GM12878 (cell line): ENCODE measurements around the gene HEYL. TPM values are rescaled to one million over a fixed set of nuclear protein-coding genes. Genes with fewer than 3 reads are reported as not detected.

ENCODE experiments used
- ATAC-seq: fragments of 200-7000 bp; cut with Tn5 transposase; 3 replicates; pipeline ENCODE4 v1.9.1; 2020; ENCODE audit warnings: mild to moderate bottlenecking, moderate library complexity
- BruUV-seq: library from RNA; stranded (reverse); fragments of 400-500 nt; replicated peaks from 2 replicates; lab custom pipeline; 2021; lab: Mats Ljungman, UMichigan
- CTCF ChIA-PET: fragments of 300-600 bp; sonication (Branson Sonifier 250); formaldehyde crosslinking; extraction: SDS; loops from one replicate; lab custom pipeline; 2021; ENCODE audit warnings: inconsistent platforms; lab: Yijun Ruan, JAX
- POLR2A ChIA-PET: fragments of 350-600 bp; formaldehyde crosslinking; extraction: SDS; loops from one replicate; lab custom pipeline; 2021; ENCODE audit warnings: inconsistent platforms; lab: Charles Lee
- RAD21 ChIA-PET: fragments of 300-600 bp; sonication (Branson Sonifier 250); formaldehyde crosslinking; loops from one replicate; lab custom pipeline; 2023; ENCODE audit warnings: antibody characterized with exemption; ENCODE audit not compliant: unreplicated experiment; lab: Charles Lee
- SMC1A ChIA-PET: fragments of 300-600 bp; sonication (Branson Sonifier 250); formaldehyde crosslinking; loops from one replicate; lab custom pipeline; 2023; ENCODE audit not compliant: unreplicated experiment, uncharacterized antibody; lab: Charles Lee
- DNase-seq: peaks from one replicate; pipeline ENCODE4 v3.0.0-alpha.2; 2011; ENCODE audit warnings: low read depth, low spot score
- FAIRE-seq: peaks from 3 replicates; lab custom pipeline; 2011; peaks lifted over from hg19 to GRCh38; lab: Jason Lieb, UNC
- H2AFZ ChIP-seq: 2 replicates; pipeline ENCODE4 v1.6.0; 2011; ENCODE audit warnings: low read depth, low read length, control low read depth; ENCODE audit not compliant: control insufficient read depth
- H3K27ac ChIP-seq: 2 replicates; pipeline ENCODE4 v1.5.1; 2011; ENCODE audit warnings: control low read depth; ENCODE audit not compliant: control insufficient read depth, insufficient read depth
- H3K27me3 ChIP-seq, 2 experiments: replicated peaks in 1 of 2; 2 replicates each; pipeline versions ENCODE4 v1.6.0 to v1.6.1; 2011; ENCODE audit warnings: low read length in 1 of 2; ENCODE audit not compliant: control insufficient read depth in 2 of 2, insufficient read depth in 2 of 2
- H3K36me3 ChIP-seq, 2 experiments: 2 replicates each; pipeline ENCODE4 v1.5.1; 2011; ENCODE audit warnings: low read length in 1 of 2; ENCODE audit not compliant: control insufficient read depth in 2 of 2, insufficient read depth in 2 of 2
- H3K4me1 ChIP-seq: 2 replicates; pipeline ENCODE4 v1.6.1; 2011; ENCODE audit warnings: mild to moderate bottlenecking, low read length, moderate library complexity, mixed read lengths; ENCODE audit not compliant: control insufficient read depth, insufficient read depth
- H3K4me2 ChIP-seq: 2 replicates; pipeline ENCODE4 v1.6.0; 2011; ENCODE audit warnings: control low read depth; ENCODE audit not compliant: control insufficient read depth, insufficient read depth
- H3K4me3 ChIP-seq: fragments of 200-600 bp; sonication (generic); 2 replicates; pipeline ENCODE4 v1.5.1; 2016
- H3K79me2 ChIP-seq: 2 replicates; pipeline ENCODE4 v1.6.0; 2011; ENCODE audit warnings: low read length; ENCODE audit not compliant: control insufficient read depth, insufficient read depth
- H3K9ac ChIP-seq: 2 replicates; pipeline ENCODE4 v1.8.0; 2011; ENCODE audit warnings: low read length, control low read depth, mixed read lengths; ENCODE audit not compliant: control insufficient read depth, insufficient read depth
- H3K9me3 ChIP-seq: replicated peaks from 3 replicates; pipeline ENCODE4 v1.5.1; 2011; ENCODE audit warnings: mild to moderate bottlenecking, low read length; ENCODE audit not compliant: control insufficient read depth, insufficient read depth
- H4K20me1 ChIP-seq: 2 replicates; pipeline ENCODE4 v1.6.0; 2011; ENCODE audit not compliant: control insufficient read depth, insufficient read depth
- CREM ChIP-seq: IDR thresholded peaks from 2 replicates; pipeline ENCODE4 v1.6.1; 2014; ENCODE audit warnings: antibody characterized with exemption, low read depth
- NFYB ChIP-seq: IDR thresholded peaks from 2 replicates; pipeline ENCODE4 v1.6.1; 2011; ENCODE audit warnings: low read depth, mild to moderate bottlenecking, low read length, improper control_type of control experiment, moderate library complexity; ENCODE audit not compliant: insufficient read depth
- PAX8 ChIP-seq: fragments of 450-650 bp; IDR thresholded peaks from 2 replicates; pipeline ENCODE4 v1.6.1; 2017; ENCODE audit warnings: mild to moderate bottlenecking, moderate library complexity
- RB1 ChIP-seq: fragments of 450-650 bp; formaldehyde crosslinking; IDR thresholded peaks from 2 replicates; pipeline ENCODE4 v1.6.1; 2017; ENCODE audit warnings: mild to moderate bottlenecking, borderline replicate concordance
- RUNX3 ChIP-seq: IDR thresholded peaks from 2 replicates; pipeline ENCODE4 v1.6.1; 2012; ENCODE audit warnings: low read length, inconsistent platforms
- SMAD1 ChIP-seq: fragments of 450-650 bp; IDR thresholded peaks from 2 replicates; pipeline ENCODE4 v1.6.1; 2018; ENCODE audit warnings: mild to moderate bottlenecking, low read depth; ENCODE audit not compliant: partially characterized antibody
- TCF7 ChIP-seq: IDR thresholded peaks from 2 replicates; pipeline ENCODE4 v1.6.1; 2014; ENCODE audit warnings: antibody characterized with exemption, borderline replicate concordance
- YY1 ChIP-seq: IDR thresholded peaks from 2 replicates; pipeline ENCODE4 v1.6.1; 2011; ENCODE audit warnings: low read depth, mild to moderate bottlenecking, low read length
- WGBS: methylation state at CpG from one replicate; pipeline ENCODE4 v1.1.6; 2016; ENCODE audit warnings: low lambda C conversion rate; ENCODE audit not compliant: insufficient replicate concordance, insufficient coverage; ENCODE audit errors: missing lambda C conversion rate; 5-methylcytosine and 5-hydroxymethylcytosine counted together
- in situ Hi-C: fragments of 300-500 bp; cut with MboI; formaldehyde crosslinking; loops from 9 replicates; pipeline ENCODE4 v1.14.3; 2018; ENCODE audit warnings: mixed read lengths
- intact Hi-C: fragments of 100-400 bp; cut with micrococcal nuclease; formaldehyde crosslinking; loops from one replicate; pipeline ENCODE4 v1.14.2; 2022; ENCODE audit not compliant: unreplicated experiment
- polyA plus RNA-seq, 11 experiments: library from polyadenylated mRNA; depleted of rRNA in 4 of 11; unstranded in 6 of 11; stranded (reverse) in 5 of 11; fragments of >200 nt; fragmentation: Nextera tagmentation in 4 of 11; fragmentation: Illumina TruSeq in 1 of 11; extraction: Ambion mirVana in 4 of 11; extraction: Trizol in 1 of 11; gene quantifications; 1 replicate in 1 of 11; 2 replicates in 10 of 11; pipeline versions ENCODE4 v1.2.1 to v1.2.3, GENCODE V29; 2011 to 2016; ENCODE audit warnings: inconsistent platforms in 2 of 11, missing spikeins in 2 of 11, low read depth in 1 of 11
- total RNA-seq, 4 experiments: library from RNA; depleted of rRNA in 3 of 4; stranded (reverse); fragments of >200 nt in 3 of 4; fragmentation: Illumina TruSeq in 1 of 4; extraction: Trizol in 1 of 4; gene quantifications; 2 replicates each; pipeline versions ENCODE4 v1.2.1 to v1.2.3, GENCODE V29; 2013 to 2021
- TF ChIP-seq, protein P1 (sequence below): IDR thresholded peaks from 2 replicates; pipeline ENCODE4 v1.6.1; 2012; ENCODE audit warnings: low read length, inconsistent platforms
- TF ChIP-seq, protein P2 (sequence below): fragments of 450-650 bp; IDR thresholded peaks from 2 replicates; pipeline ENCODE4 v1.6.1; 2018; ENCODE audit warnings: mild to moderate bottlenecking, low read depth, moderate library complexity; ENCODE audit not compliant: partially characterized antibody
- TF ChIP-seq, protein P3 (sequence below): IDR thresholded peaks from 2 replicates; pipeline ENCODE4 v1.6.1; 2012; ENCODE audit warnings: mild to moderate bottlenecking, low read depth, low read length
- TF ChIP-seq, protein P4 (sequence below): IDR thresholded peaks from 2 replicates; pipeline ENCODE4 v1.6.1; 2011; ENCODE audit warnings: mild to moderate bottlenecking, low read depth, low read length, moderate library complexity; ENCODE audit not compliant: insufficient replicate concordance
- TF ChIP-seq, protein P5 (sequence below): fragments of 450-650 bp; IDR thresholded peaks from 2 replicates; pipeline ENCODE4 v1.6.1; 2017; ENCODE audit warnings: mild to moderate bottlenecking

Gene HEYL
- total and polyA plus RNA-seq, 10 of the 15 experiments (the other 5 are each of a cell fraction or from before 2014, with no cell fraction given): under 0.01 to 0.04 TPM; not detected in 8

DNA sequence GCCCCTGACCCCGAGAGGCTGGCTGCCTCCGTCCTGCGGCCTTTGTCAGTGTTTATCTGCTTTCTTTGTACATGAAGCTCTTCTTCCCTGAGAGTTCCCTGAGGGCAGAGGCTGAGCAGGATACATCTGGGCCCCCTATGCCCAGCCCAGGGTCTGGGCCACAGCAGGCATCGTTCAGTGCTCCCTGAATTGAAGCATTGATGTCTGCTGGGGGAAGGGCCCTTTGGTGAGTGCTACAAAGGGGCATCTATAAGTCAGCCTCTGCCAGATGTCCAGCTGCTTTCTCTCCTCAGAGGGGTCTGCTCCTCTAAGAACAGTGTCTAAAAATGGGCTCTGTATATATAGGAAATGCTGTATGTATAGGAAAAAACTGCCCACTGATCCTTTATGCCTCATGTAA is 2.1 kb downstream of the HEYL start:
- in situ Hi-C loops (no loop called here), intact Hi-C loops (no loop called here)
- no TSS peak for BruUV-seq
- no peaks in the 10 kb centered on the region for H3K4me1 ChIP-seq
- POLR2A ChIA-PET: no interaction called here
- no peak overlapping the region for H3K4me3 ChIP-seq
- no peaks in the 10 kb centered on the region for H3K79me2 ChIP-seq
- TF ChIP-seq, protein P1, sequence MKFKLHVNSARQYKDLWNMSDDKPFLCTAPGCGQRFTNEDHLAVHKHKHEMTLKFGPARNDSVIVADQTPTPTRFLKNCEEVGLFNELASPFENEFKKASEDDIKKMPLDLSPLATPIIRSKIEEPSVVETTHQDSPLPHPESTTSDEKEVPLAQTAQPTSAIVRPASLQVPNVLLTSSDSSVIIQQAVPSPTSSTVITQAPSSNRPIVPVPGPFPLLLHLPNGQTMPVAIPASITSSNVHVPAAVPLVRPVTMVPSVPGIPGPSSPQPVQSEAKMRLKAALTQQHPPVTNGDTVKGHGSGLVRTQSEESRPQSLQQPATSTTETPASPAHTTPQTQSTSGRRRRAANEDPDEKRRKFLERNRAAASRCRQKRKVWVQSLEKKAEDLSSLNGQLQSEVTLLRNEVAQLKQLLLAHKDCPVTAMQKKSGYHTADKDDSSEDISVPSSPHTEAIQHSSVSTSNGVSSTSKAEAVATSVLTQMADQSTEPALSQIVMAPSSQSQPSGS: no peak
- no peak for TF ChIP-seq RUNX3
- no peak for TF ChIP-seq TCF7
- TF ChIP-seq, protein P2, sequence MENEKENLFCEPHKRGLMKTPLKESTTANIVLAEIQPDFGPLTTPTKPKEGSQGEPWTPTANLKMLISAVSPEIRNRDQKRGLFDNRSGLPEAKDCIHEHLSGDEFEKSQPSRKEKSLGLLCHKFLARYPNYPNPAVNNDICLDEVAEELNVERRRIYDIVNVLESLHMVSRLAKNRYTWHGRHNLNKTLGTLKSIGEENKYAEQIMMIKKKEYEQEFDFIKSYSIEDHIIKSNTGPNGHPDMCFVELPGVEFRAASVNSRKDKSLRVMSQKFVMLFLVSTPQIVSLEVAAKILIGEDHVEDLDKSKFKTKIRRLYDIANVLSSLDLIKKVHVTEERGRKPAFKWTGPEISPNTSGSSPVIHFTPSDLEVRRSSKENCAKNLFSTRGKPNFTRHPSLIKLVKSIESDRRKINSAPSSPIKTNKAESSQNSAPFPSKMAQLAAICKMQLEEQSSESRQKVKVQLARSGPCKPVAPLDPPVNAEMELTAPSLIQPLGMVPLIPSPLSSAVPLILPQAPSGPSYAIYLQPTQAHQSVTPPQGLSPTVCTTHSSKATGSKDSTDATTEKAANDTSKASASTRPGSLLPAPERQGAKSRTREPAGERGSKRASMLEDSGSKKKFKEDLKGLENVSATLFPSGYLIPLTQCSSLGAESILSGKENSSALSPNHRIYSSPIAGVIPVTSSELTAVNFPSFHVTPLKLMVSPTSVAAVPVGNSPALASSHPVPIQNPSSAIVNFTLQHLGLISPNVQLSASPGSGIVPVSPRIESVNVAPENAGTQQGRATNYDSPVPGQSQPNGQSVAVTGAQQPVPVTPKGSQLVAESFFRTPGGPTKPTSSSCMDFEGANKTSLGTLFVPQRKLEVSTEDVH: no peak
- TF ChIP-seq, protein P3, sequence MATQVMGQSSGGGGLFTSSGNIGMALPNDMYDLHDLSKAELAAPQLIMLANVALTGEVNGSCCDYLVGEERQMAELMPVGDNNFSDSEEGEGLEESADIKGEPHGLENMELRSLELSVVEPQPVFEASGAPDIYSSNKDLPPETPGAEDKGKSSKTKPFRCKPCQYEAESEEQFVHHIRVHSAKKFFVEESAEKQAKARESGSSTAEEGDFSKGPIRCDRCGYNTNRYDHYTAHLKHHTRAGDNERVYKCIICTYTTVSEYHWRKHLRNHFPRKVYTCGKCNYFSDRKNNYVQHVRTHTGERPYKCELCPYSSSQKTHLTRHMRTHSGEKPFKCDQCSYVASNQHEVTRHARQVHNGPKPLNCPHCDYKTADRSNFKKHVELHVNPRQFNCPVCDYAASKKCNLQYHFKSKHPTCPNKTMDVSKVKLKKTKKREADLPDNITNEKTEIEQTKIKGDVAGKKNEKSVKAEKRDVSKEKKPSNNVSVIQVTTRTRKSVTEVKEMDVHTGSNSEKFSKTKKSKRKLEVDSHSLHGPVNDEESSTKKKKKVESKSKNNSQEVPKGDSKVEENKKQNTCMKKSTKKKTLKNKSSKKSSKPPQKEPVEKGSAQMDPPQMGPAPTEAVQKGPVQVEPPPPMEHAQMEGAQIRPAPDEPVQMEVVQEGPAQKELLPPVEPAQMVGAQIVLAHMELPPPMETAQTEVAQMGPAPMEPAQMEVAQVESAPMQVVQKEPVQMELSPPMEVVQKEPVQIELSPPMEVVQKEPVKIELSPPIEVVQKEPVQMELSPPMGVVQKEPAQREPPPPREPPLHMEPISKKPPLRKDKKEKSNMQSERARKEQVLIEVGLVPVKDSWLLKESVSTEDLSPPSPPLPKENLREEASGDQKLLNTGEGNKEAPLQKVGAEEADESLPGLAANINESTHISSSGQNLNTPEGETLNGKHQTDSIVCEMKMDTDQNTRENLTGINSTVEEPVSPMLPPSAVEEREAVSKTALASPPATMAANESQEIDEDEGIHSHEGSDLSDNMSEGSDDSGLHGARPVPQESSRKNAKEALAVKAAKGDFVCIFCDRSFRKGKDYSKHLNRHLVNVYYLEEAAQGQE: no peak
- TF ChIP-seq NFYB: no peak
- TF ChIP-seq, protein P4, sequence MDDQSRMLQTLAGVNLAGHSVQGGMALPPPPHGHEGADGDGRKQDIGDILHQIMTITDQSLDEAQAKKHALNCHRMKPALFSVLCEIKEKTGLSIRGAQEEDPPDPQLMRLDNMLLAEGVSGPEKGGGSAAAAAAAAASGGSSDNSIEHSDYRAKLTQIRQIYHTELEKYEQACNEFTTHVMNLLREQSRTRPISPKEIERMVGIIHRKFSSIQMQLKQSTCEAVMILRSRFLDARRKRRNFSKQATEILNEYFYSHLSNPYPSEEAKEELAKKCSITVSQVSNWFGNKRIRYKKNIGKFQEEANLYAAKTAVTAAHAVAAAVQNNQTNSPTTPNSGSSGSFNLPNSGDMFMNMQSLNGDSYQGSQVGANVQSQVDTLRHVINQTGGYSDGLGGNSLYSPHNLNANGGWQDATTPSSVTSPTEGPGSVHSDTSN: no peak
- no peak for TF ChIP-seq CREM
- TF ChIP-seq SMAD1: no peak
- TF ChIP-seq RB1: no peak
- TF ChIP-seq PAX8: no peak
- no peak for TF ChIP-seq YY1
- TF ChIP-seq, protein P5, sequence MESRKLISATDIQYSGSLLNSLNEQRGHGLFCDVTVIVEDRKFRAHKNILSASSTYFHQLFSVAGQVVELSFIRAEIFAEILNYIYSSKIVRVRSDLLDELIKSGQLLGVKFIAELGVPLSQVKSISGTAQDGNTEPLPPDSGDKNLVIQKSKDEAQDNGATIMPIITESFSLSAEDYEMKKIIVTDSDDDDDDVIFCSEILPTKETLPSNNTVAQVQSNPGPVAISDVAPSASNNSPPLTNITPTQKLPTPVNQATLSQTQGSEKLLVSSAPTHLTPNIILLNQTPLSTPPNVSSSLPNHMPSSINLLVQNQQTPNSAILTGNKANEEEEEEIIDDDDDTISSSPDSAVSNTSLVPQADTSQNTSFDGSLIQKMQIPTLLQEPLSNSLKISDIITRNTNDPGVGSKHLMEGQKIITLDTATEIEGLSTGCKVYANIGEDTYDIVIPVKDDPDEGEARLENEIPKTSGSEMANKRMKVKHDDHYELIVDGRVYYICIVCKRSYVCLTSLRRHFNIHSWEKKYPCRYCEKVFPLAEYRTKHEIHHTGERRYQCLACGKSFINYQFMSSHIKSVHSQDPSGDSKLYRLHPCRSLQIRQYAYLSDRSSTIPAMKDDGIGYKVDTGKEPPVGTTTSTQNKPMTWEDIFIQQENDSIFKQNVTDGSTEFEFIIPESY: no peak
- CTCF ChIA-PET: no interaction called here
- no peak overlapping the region for H2AFZ ChIP-seq
- peaks cover 2 to 20% of the 10 kb centered on the region in 2 experiments; a peak in 3 of 4 replicates for H3K27me3 ChIP-seq
- H3K9me3 ChIP-seq: no peaks in the 10 kb centered on the region
- H4K20me1 ChIP-seq: no peaks in the 10 kb centered on the region
- no peak overlapping the region for H3K9ac ChIP-seq
- SMC1A ChIA-PET: no interaction called here
- H3K27ac ChIP-seq: no peak overlapping the region
- DNase-seq (no peak), FAIRE-seq (no peak), ATAC-seq (no peak)
- 64% methylated on average over 4 of the region's 4 CpGs for WGBS
- H3K4me2 ChIP-seq: no peak overlapping the region
- no peaks in the 10 kb centered on the region for H3K36me3 ChIP-seq
- RAD21 ChIA-PET: no interaction called here
